ENCODE measurements around the gene ZNF217.
"Not testable (repeated sequence)": the region's sequence is repeated elsewhere in the genome, so short reads cannot be mapped to it uniquely, and the experiment has no call there.

The ZNF217 gene

GRCh38 chr20:53593466-53594007 is at the start of gene ZNF217:
Gene ZNF217, minus strand, starts transcription at chr20:53593839. Its CDS starts 11,013 bp downstream, at chr20:53582826.
- peak; percentile 62 for DNase-seq (ENCODE audit: low spot score)

- no peak for DNase-seq (ENCODE audit: low spot score)
These were observed 49.6 kb upstream of the ZNF217 start for GRCh38 chr20:53643031-53643832.

- peak; percentile 64 for DNase-seq (ENCODE audit: low spot score)
These were observed 48.8 kb upstream of the ZNF217 start for GRCh38 chr20:53642196-53643030.

GRCh38 chr20:53639647-53640440 is 46.2 kb upstream of the ZNF217 start:
- DNase-seq (ENCODE audit: low spot score), result no peak

- DNase-seq (ENCODE audit: low spot score), result no peak
These were observed 45.5 kb upstream of the ZNF217 start for GRCh38 chr20:53639128-53639527.

- DNase-seq (ENCODE audit: low spot score), result not testable (repeated sequence)
These were observed 43.7 kb upstream of the ZNF217 start for GRCh38 chr20:53637310-53637709.

GRCh38 chr20:53636540-53637097 is 43.0 kb upstream of the ZNF217 start:
- no peak for DNase-seq (ENCODE audit: low spot score)

GRCh38 chr20:53635221-53635620 is 41.6 kb upstream of the ZNF217 start:
- DNase-seq (ENCODE audit: low spot score), result no peak

- no peak for DNase-seq (ENCODE audit: low spot score)
These were observed 38.4 kb upstream of the ZNF217 start for GRCh38 chr20:53631909-53632662.

GRCh38 chr20:53629436-53629835 is 35.8 kb upstream of the ZNF217 start:
- no peak for DNase-seq (ENCODE audit: low spot score)

- not testable (repeated sequence) for DNase-seq (ENCODE audit: low spot score)
These were observed 35.1 kb upstream of the ZNF217 start for GRCh38 chr20:53628758-53629157.

GRCh38 chr20:53628076-53628475 is 34.4 kb upstream of the ZNF217 start:
- no peak for DNase-seq (ENCODE audit: low spot score)

GRCh38 chr20:53627001-53627400 is 33.4 kb upstream of the ZNF217 start:
- DNase-seq (ENCODE audit: low spot score), result not testable (repeated sequence)

GRCh38 chr20:53626584-53626983 is 32.9 kb upstream of the ZNF217 start:
- no peak for DNase-seq (ENCODE audit: low spot score)

- DNase-seq (ENCODE audit: low spot score), result no peak
These were observed 31.9 kb upstream of the ZNF217 start for GRCh38 chr20:53625311-53626129.

- not testable (repeated sequence) for DNase-seq (ENCODE audit: low spot score)
These were observed 31.2 kb upstream of the ZNF217 start for GRCh38 chr20:53624927-53625250.

- peak; percentile 88 for DNase-seq (ENCODE audit: low spot score)
These were observed 30.0 kb upstream of the ZNF217 start for GRCh38 chr20:53623454-53624211.

- DNase-seq (ENCODE audit: low spot score), result no peak
These were observed 29.5 kb upstream of the ZNF217 start for GRCh38 chr20:53623134-53623453.
